T-helper 1 cell (primary cell): ENCODE results near the gene RSRC1.
"Not testable (repeated sequence)": the region's sequence is repeated elsewhere in the genome, so short reads cannot be mapped to it uniquely, and the experiment has no call there.

Experiments used
- DNase-seq, 5 donors: peaks; one replicate each; pipeline ENCODE4 v3.0.0-alpha.2; 2012 to 2020
- total RNA-seq, 4 donors: gene quantifications; one replicate each; lab custom pipeline; 2026; lab: John Stamatoyannopoulos, UW

The RSRC1 gene
- 26.2 to 47.9 (median 44.3) reads per million in 4 donors for total RNA-seq

DNA sequence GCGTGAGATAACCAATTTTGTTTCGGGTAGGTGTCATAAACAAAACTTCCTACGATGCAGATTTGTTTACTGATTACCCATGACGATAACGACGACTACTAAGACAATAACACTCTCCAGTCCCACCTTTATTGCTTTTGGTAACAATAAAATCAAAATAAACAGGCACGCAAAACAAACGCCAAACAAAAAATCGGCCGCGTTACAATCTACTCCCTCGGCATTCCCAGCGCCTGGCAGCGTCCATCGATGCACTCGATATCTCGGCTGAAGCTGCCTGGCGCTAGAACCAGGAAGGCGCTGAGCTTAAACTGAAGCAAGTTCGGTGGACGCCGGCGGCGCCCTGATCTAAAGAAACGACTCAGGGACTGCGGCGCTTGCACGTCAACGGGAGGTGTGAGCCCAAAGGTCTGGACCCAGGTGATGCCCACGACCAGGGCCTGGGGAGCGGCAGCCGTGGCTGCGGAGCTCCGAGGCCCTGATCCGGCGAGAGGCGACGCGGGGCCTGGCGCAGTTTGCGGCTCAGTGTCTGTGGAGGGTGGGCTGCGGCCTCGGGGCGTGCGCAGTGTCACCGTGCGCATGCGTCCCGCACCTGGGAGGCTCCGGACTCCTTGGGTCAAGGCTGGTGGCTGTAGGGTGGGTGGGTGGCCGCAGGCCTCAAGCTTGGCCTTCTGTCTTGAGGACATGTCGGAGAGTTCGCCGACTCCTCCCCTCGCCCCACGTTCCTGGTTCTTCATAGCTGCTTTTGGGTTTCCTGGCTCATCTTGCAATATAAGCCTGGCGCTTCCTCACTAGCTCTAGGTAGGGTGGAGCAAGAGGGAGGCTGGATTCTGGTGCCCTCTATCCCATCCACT lies at the start of gene RSRC1:
TSS of gene RSRC1 (plus strand) at position 286 of the 854 bp plus-strand sequence. CDS start 12,016 bp downstream, outside the sequence.
- peak; percentile 55 to 84 (median 70) for DNase-seq

DNA sequence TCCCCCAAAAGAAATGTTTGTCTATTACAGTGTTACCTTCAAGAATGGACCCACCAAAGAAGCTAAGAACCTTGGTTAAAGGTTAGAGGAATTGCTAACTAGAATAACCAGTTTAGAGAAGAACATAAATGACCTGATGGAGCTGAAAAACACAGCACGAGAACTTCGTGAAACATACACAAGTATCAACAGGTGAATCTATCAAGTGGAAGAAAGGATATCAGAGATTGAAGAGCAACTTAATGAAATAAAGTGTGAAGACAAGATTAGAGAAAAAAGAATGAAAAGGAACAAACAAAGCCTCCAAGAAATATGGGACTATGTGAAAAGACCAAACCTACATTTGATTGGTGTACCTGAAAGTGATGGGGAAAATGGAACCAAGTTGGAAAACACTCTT lies 44.3 kb upstream of the RSRC1 start:
- DNase-seq, result not testable (repeated sequence)

DNA sequence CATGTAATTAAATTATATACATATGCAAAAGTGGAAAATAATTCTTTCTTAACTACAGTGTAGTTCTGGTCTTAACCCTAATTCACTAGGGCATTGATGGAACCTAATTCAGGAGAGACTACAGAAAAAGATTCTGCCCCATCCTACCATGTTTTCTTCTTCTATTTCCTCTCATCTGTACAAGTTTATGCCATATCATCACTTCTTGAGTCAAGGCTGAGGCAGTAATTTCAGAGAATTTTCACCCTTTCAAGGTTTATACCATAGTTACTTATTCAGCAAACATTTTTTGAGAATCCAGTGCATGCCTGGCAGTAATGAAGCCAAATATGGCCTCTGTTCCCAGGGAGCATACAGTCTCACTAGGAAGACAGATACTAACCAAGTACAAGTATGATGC lies 37.1 kb upstream of the RSRC1 start:
- no peak for DNase-seq

DNA sequence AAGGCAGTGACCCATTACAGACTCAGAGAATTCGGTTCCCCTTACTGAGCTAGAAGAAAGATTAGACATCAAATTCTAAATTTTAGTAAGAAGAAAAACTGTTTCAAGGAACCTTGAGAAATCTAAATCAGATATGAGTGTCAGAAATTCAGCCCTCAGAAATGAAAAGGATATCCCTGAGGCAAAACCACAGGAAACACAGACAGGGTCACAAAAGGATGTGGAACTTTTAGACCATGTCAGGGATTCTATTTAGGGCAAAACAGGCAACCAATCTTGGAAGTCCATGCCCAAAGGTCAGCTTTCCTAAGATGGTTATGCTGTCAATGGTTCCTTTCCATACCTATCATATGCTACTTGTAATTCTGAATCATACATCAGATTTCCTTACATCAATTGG lies 35.3 kb upstream of the RSRC1 start:
- no peak for DNase-seq

- no peak for DNase-seq
Observed at GRCh38 chr3:158079599-158079998, 30.3 kb upstream of the RSRC1 start.

- no peak for DNase-seq
Observed at GRCh38 chr3:158084651-158085050, 25.2 kb upstream of the RSRC1 start.

DNA sequence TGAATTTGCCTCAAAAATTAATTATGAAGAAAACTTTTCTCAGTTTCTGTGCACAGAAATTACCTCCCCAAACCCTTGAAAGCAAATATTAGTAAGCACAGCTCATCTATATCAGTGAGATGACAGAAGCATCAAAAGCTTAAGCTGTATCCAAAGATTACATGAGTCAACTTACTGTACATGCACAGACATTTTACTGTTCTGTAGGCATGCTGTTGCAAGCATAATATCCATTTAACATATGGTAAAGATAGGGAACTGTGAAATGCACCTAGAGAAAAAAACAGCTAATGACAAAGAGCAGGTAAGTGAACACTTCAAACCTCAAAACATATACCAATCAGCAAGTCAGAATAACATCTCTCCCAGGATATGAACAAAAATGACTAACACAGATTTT lies 24.5 kb upstream of the RSRC1 start:
- no peak for DNase-seq

DNA sequence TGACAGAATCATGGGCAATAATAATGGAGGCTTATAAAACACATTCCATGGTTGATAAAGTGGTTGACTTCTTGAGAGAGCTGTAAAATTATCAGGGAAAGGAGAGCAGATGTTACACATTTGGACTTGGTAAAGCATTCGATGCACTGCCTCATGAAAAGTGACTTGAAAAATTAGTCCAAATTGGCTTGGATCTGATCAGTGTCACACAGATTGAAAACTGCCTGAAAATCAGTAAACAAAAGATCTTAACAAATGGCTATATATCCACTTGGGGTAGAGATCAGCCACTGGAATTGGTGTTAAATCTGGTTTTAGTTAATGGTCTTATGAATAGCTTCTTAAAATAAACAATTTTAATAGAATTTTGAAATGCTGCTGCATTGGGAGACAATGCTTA lies 24.0 kb upstream of the RSRC1 start:
- no peak for DNase-seq

DNA sequence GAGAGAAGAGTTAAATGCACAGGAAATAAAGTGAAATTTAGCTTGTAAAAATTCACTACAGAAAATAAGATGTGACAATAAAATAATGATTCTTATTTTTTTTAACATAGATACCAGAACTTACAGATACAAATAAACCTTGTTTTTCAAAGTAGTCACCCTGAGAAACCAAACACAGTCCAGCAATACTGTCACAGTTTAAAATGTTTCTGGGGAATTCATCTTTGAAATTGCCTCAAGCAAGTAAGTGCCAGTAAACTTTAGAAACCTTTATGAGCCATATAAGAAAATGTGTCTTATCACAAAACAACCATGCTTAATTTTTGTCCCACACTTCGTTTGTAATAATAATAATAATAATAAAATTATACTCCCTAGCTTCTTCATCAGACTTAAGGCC lies 23.5 kb upstream of the RSRC1 start:
- DNase-seq, result no peak

DNA sequence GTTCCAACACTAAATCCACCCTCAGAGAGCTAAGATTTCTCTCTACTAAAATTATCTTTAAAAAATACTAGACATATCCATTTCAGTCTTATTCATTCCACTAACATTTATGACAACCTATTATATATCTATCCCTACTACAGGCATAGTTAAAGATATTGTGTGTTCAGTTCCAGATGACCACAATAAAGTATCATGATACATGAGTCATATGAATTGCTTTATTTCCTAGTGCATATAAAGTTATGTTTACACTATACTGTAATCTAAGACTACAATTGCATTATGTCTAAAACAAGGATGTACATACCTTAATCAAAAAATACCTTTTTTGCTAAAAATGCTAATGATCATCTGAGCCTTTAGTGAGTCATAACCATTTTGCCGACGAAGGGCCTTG lies 23.1 kb upstream of the RSRC1 start:
- DNase-seq, result no peak

DNA sequence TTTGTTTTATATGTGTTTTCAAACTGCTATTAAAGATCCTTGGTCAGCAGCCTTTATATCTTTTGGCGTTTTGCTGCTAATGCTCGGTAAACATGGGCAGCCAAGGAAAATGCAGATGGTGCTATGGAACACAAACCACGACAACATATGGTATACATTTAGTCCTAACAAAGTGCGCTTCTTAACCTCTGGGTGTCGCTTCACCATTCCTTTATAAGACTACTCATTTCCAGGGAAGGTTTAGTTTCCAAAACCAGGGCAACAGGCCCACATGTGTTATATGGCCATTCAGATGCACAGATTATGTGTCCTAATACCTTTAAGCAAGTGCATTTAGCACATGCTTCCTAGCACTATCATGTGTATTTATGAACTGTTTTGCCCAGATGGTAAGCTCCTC lies 18.4 kb upstream of the RSRC1 start:
- DNase-seq, result no peak

DNA sequence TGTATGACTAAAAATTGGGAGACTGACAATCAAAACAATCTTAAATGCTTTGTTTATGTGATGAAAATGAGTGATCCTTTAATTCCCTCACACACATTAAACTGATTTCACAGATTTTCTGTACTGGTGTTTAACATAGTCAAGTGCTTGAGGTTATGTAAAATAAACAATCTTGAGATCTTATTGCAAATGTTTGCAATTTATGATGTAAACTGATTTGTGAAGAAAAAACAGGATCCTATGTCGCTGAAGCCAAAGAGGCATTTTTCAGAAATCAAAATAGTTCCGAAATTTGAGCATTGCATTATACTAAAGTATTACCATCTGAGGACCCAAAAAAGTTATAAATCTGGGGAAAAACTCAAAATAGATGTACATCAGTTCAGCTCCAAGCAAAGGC lies 16.4 kb upstream of the RSRC1 start:
- DNase-seq, result no peak

DNA sequence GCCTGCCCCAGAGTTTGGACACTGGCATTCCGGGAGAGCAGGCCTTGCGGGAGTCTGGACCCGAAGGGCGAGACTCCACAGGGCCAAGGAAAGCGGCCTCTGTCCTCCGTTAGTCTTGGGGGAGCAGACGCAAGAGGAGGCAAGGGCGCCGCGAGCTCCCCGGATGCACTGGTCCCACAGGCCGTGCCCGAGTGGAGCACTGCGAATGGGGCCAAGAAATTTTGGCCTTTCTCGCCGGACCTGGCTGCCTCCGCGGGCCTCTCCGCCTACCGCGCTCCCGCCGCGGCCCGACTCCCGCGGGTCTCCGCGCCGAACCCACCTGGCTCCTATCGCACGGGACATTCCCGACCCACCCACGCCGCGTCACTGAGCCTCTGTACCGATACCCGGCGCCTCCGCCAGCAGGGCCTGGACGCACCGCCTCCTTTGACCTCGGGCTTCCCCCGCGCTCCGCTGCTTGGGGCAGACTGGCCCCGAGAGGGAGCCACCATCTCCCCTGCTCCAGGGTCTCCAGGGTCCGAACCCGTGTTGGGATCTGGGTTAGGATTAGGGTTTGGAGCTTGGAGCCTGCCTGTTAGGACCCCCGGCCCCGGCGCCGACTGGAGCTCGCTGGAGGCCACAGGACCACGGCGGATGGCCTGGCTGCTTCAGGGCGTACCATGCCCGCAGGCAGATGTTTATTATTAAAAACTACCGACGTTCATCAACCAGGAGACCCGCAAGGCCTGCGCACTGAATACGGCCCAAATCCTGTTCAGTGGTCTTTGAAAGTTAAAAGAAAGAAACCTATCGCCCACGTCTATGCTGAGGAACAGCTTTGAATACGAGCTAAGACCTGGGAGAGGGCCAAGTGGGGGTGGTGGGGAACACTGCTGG lies 15.4 kb upstream of the RSRC1 start:
- DNase-seq, result no peak

- no peak for DNase-seq
Observed at GRCh38 chr3:158095111-158095813, 14.6 kb upstream of the RSRC1 start.

DNA sequence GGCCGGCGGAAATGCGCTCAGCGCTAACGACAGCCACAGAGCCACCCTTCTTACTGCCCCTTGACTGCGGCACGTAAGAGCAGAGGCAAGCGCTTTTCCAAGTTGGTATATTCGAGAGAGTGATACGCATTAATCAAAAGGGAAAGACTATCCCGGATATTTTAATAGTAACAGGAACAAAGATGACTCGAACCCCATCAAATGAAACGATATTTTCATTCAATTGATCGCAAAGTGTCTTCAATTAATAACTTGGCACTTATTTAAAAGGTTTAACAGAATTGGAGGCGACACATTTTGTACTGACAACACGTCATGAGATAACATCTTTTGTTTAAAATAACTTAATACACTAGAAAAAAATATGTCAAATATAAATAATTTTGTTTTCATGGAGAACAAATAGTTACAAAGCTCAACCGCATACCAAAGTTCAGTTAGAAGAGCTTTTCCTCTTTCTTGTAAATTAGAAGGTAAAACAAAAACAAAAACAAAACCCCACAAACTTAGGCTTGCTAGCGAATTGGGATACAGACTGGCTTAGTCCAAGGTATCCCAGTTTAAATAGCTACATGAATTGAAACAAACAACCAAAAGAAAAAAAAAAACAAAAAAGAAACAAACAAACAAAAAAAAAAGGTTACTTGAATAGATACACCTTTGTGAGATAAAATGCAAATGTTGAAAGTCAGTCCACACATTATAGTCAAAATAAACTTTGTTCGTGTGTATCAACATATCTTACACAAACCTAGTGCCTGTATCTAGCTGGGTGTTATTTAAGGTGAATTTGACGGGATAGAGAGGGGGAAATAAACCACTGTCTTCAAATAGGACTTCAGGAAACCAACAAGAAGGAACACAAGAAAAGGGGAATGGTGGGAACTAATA lies 13.8 kb upstream of the RSRC1 start:
- no peak for DNase-seq

DNA sequence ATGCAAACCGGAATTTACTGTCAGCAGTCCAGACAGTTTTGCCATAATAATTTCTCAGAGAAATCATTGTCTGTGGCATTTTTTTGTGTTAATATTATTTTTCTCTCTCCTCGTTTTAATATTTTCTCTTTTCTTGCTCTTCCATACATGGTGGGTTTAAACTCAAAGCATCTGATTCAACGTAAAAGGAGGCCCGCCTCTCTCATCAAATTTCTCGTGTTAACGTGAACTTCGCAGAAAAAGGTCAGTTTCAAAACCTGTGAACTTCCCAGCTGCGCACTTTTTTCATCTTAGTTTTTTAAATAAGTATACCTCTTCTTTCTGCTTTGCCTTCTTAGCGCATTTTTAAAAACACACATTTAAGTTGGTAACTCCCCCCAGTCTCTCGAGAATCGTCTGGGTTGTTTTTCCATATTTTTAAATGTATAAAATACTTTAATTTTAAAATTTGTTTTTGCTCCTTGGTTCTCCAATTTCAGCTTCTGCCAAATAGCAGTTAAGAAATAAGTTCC lies 12.8 kb upstream of the RSRC1 start:
- no peak for DNase-seq

- peak; percentile 49 to 76 (median 57) for DNase-seq
Observed at GRCh38 chr3:158097593-158098308, 12.1 kb upstream of the RSRC1 start.

GRCh38 chr3:158098309-158098639 lies 11.6 kb upstream of the RSRC1 start:
- no peak for DNase-seq

DNA sequence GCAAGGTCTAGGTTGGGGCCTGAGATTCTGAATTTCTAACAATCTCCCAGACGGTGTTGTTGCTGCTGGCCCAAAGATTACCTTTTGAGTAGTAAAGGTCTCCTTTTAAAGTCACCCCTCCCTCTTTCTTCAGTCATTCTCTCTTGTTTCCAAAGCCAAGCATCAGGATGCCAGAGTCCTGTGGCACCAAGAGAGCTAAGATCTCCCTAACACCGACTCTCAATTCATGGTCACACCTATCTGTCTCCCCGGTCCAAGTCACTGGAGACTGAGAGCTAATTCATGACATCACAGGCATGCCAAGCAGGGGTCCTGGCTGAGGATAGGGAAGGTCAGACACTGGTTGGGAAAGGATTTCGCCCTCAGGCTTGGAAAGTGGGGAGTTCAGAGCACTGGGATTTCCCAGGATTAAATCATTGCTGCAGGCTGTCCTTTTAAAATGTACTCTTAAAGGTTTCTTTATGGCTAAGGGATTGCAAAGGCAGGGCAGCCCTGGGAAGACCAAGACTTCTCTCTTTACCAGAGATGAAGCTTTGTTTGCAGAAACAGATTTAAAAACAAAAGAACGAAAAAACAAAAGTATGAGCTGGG lies 11.0 kb upstream of the RSRC1 start:
- DNase-seq, result no peak

DNA sequence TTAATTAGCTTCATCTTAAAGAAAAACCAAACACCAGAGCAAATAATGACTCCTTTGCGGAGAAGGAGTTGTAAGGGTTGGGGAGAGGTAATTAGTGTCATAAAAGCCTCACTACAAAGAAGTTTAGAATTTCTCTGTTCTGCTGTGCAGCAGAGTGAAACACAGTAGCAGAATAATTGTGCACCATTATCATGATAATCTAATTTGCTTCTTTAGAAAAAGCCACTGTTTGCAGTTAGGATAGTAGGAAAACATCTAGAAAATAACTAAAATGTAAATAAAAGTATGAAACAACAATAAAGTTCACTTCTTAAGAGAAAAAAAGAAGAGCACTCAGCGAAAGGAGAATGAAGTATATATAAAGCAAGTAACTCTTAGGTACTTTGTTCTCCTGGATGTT lies 9.2 kb upstream of the RSRC1 start:
- no peak for DNase-seq
